ENCODE measurements around the gene ZACN.

GRCh38 chr17:76080768-76081287, 1.8 kb downstream of the ZACN start:
- TF ChIP-seq CTCF (IDR thresholded peaks at IDR 0.05; ENCODE audit: poor library complexity) (no peak), EZH2 (IDR thresholded peaks at IDR 0.05; ENCODE audit: borderline replicate concordance) (no peak), EZH2phosphoT487 (IDR thresholded peaks at IDR 0.05; ENCODE audit: low read depth, severe bottlenecking, unreplicated experiment) (no peak)

Measured in hepatocyte (in vitro differentiated cells).